H9 (cell line): Measurements from ENCODE around the gene CDR2L. TPM values are rescaled to one million over a fixed set of nuclear protein-coding genes. Genes with fewer than 3 reads are reported as not detected.

Experiments
- DNase-seq: peaks from one replicate; pipeline ENCODE4 v3.0.0-alpha.2; 2017
- H2AFZ ChIP-seq: one replicate; pipeline ENCODE4 v1.6.1; 2013; ENCODE audit warnings: mild to moderate bottlenecking, low read length, control low read depth, moderate library complexity
- H2AK5ac ChIP-seq: 2 replicates; pipeline ENCODE4 v1.6.1; 2013; ENCODE audit warnings: low read length, control low read depth, mixed read lengths; ENCODE audit not compliant: insufficient read length
- H2BK120ac ChIP-seq: one replicate; pipeline ENCODE4 v1.6.1; 2013; ENCODE audit warnings: low read depth, mild to moderate bottlenecking, low read length, control low read depth, inconsistent platforms; ENCODE audit not compliant: poor library complexity, severe bottlenecking
- H2BK12ac ChIP-seq: 2 replicates; pipeline ENCODE4 v1.6.1; 2013; ENCODE audit warnings: low read length, control low read depth, mixed read lengths, low read depth; ENCODE audit not compliant: insufficient read length
- H2BK15ac ChIP-seq: 2 replicates; pipeline ENCODE4 v1.6.1; 2013; ENCODE audit warnings: low read depth, low read length, control low read depth
- H2BK20ac ChIP-seq: one replicate; pipeline ENCODE4 v1.6.1; 2013; ENCODE audit warnings: low read depth, mild to moderate bottlenecking, low read length, control low read depth, inconsistent platforms; ENCODE audit not compliant: poor library complexity, severe bottlenecking
- H2BK5ac ChIP-seq: 2 replicates; pipeline ENCODE4 v1.6.1; 2013; ENCODE audit warnings: low read length, control low read depth, mixed read lengths; ENCODE audit not compliant: insufficient read length
- H3K14ac ChIP-seq: 2 replicates; pipeline ENCODE4 v1.6.1; 2013; ENCODE audit warnings: low read length, control low read depth; ENCODE audit not compliant: insufficient read depth
- H3K18ac ChIP-seq: 2 replicates; pipeline ENCODE4 v1.6.1; 2013; ENCODE audit warnings: low read depth, mild to moderate bottlenecking, mixed read lengths, low read length, control low read depth; ENCODE audit not compliant: insufficient read length
- H3K23ac ChIP-seq: 2 replicates; pipeline ENCODE4 v1.6.1; 2013; ENCODE audit warnings: low read length, control low read depth, mixed read lengths, low read depth; ENCODE audit not compliant: insufficient read length
- H3K23me2 ChIP-seq: 2 replicates; pipeline ENCODE4 v1.6.1; 2013; ENCODE audit warnings: low read depth, mild to moderate bottlenecking, mixed read lengths, low read length, control low read depth; ENCODE audit not compliant: insufficient read length, poor library complexity, severe bottlenecking
- H3K27ac ChIP-seq: 2 replicates; pipeline ENCODE4 v1.5.1; 2013; ENCODE audit warnings: low read length, control low read depth, mixed read lengths, low read depth; ENCODE audit not compliant: insufficient read length
- H3K27me3 ChIP-seq: 2 replicates; pipeline ENCODE4 v1.6.1; 2013; ENCODE audit warnings: low read length, control low read depth, inconsistent platforms; ENCODE audit not compliant: insufficient read depth
- H3K4ac ChIP-seq: 2 replicates; pipeline ENCODE4 v1.6.1; 2013; ENCODE audit warnings: low read depth, mild to moderate bottlenecking, control low read depth, inconsistent platforms, low read length, moderate library complexity
- H3K4me1 ChIP-seq: 2 replicates; pipeline ENCODE4 v1.6.1; 2013; ENCODE audit warnings: low read length, control low read depth, inconsistent platforms; ENCODE audit not compliant: insufficient read depth
- H3K4me2 ChIP-seq: 2 replicates; pipeline ENCODE4 v1.6.1; 2013; ENCODE audit warnings: low read length, control low read depth, mixed read lengths; ENCODE audit not compliant: insufficient read length, insufficient read depth
- H3K56ac ChIP-seq: 2 replicates; pipeline ENCODE4 v1.6.1; 2013; ENCODE audit warnings: low read depth, mild to moderate bottlenecking, mixed read lengths, low read length, control low read depth; ENCODE audit not compliant: insufficient read length
- H3K79me1 ChIP-seq: 2 replicates; pipeline ENCODE4 v1.6.1; 2013; ENCODE audit warnings: low read depth, mild to moderate bottlenecking, moderate library complexity, low read length, control low read depth, inconsistent platforms; ENCODE audit not compliant: insufficient read depth, poor library complexity, severe bottlenecking
- H3K79me2 ChIP-seq: 2 replicates; pipeline ENCODE4 v1.6.1; 2013; ENCODE audit warnings: low read length, control low read depth, inconsistent platforms; ENCODE audit not compliant: insufficient read depth
- H3K9ac ChIP-seq: 2 replicates; pipeline ENCODE4 v1.6.1; 2013; ENCODE audit warnings: low read length, control low read depth, mixed read lengths; ENCODE audit not compliant: insufficient read length; ENCODE audit errors: extremely low read depth
- H3K9me3 ChIP-seq: one replicate; pipeline ENCODE4 v1.6.1; 2013; ENCODE audit warnings: low read depth, low read length, inconsistent platforms; ENCODE audit not compliant: control insufficient read depth
- H3T11ph ChIP-seq: one replicate; pipeline ENCODE4 v1.6.1; 2013; ENCODE audit warnings: mild to moderate bottlenecking, low read length, control low read depth, inconsistent platforms
- H4K20me1 ChIP-seq: one replicate; pipeline ENCODE4 v1.6.1; 2013; ENCODE audit not compliant: control insufficient read depth, insufficient read length, insufficient read depth
- H4K5ac ChIP-seq: 2 replicates; pipeline ENCODE4 v1.6.1; 2013; ENCODE audit warnings: low read depth, mild to moderate bottlenecking, mixed read lengths, low read length, control low read depth; ENCODE audit not compliant: insufficient read length
- H4K8ac ChIP-seq: replicated peaks from 2 replicates; pipeline ENCODE4 v1.6.1; 2013; ENCODE audit warnings: low read length, control low read depth, mixed read lengths, low read depth; ENCODE audit not compliant: insufficient read length
- H4K91ac ChIP-seq: 2 replicates; pipeline ENCODE4 v1.6.1; 2013; ENCODE audit warnings: low read depth, mild to moderate bottlenecking, moderate library complexity, mixed read lengths, low read length, control low read depth; ENCODE audit not compliant: insufficient read length
- H3K27ac Mint-ChIP-seq, 3 experiments: 2 replicates in 2 of 3; 3 replicates in 1 of 3; pipeline ENCODE4 v1.8.0; 2020 to 2021; ENCODE audit warnings: mixed read lengths in 3 of 3, mild to moderate bottlenecking in 1 of 3, moderate library complexity in 1 of 3
- H3K27me3 Mint-ChIP-seq: 2 replicates; pipeline ENCODE4 v1.8.0; 2021; ENCODE audit warnings: low read depth, mild to moderate bottlenecking, moderate library complexity, mixed read lengths
- H3K36me3 Mint-ChIP-seq, 3 experiments: 2 replicates in 2 of 3; 3 replicates in 1 of 3; pipeline ENCODE4 v1.8.0; 2020 to 2021; ENCODE audit warnings: low read depth in 3 of 3, mixed read lengths in 3 of 3; ENCODE audit not compliant: insufficient read depth in 1 of 3
- H3K4me1 Mint-ChIP-seq, 2 experiments: 2 replicates each; pipeline ENCODE4 v1.8.0; 2020; ENCODE audit warnings: mixed read lengths in 2 of 2
- H3K4me3 Mint-ChIP-seq, 2 experiments: 2 replicates in 1 of 2; 3 replicates in 1 of 2; pipeline ENCODE4 v1.8.0; 2020 to 2021; ENCODE audit warnings: mild to moderate bottlenecking in 2 of 2, mixed read lengths in 2 of 2, moderate library complexity in 1 of 2
- H3K9me3 Mint-ChIP-seq, 2 experiments: 2 replicates in 1 of 2; 3 replicates in 1 of 2; pipeline ENCODE4 v1.8.0; 2020; ENCODE audit warnings: mild to moderate bottlenecking in 2 of 2, mixed read lengths in 2 of 2, moderate library complexity in 1 of 2
- CTCF ChIP-seq: fragments of 200-600 bp; sonication (generic); conservative IDR thresholded peaks from 3 replicates; pipeline ENCODE4 v1.8.0; 2021; ENCODE audit warnings: antibody characterized with exemption, mild to moderate bottlenecking
- WGBS: extraction: QIAGEN DNeasy Blood & Tissue Kit; methylation state at CpG from one replicate; pipeline ENCODE4 v1.1.7; 2013; ENCODE audit warnings: missing lambda C conversion rate, low lambda C conversion rate, mixed read lengths; ENCODE audit not compliant: insufficient read length; ENCODE audit errors: extremely low coverage; 5-methylcytosine and 5-hydroxymethylcytosine counted together
- total RNA-seq: library from RNA; stranded (reverse); gene quantifications from 2 replicates; pipeline ENCODE4 v1.2.1, GENCODE V29; 2021

Gene CDR2L
- total RNA-seq, 1 experiment from 2014 or later: 23.3 TPM

GRCh38 chr17:75013092-75013559 lies 25.7 kb downstream of the CDR2L start:
- DNase-seq: no peak
- H3K4ac ChIP-seq: no peak overlapping the region
- H3K4me2 ChIP-seq: peak overlapping the region; percentile 97
- no peaks in the 10 kb centered on the region for H3K79me2 ChIP-seq
- H3K9ac ChIP-seq: peak overlapping the region; percentile 95
- peak overlapping the region; percentile 99 for H3K14ac ChIP-seq
- H4K20me1 ChIP-seq: no peaks in the 10 kb centered on the region
- no peak overlapping the region for H4K91ac ChIP-seq
- H3K9me3 ChIP-seq: no peaks in the 10 kb centered on the region
- no peak overlapping the region for H3K23ac ChIP-seq
- no peak overlapping the region for H2AFZ ChIP-seq
- Mint-ChIP-seq H3K36me3 (peaks cover 6 to 20% (median 13%) of the 10 kb centered on the region in 3 experiments; a peak in 4 of 7 replicates), H3K4me1 (peaks cover 23 to 25% of the 10 kb centered on the region in 2 experiments), H3K27ac (peak overlapping the region; percentile 46 to 91 (median 81); a peak in 5 of 7 replicates), H3K4me3 (peak overlapping the region; percentile 87), H3K27me3 (no peaks in the 10 kb centered on the region; the same call in 1 of the 2 replicates), H3K9me3 (no peaks in the 10 kb centered on the region)
- H3T11ph ChIP-seq: no peak overlapping the region
- TF ChIP-seq CTCF: no peak
- no peaks in the 10 kb centered on the region; the same call in 1 of the 2 replicates for H3K4me1 ChIP-seq
- H2BK20ac ChIP-seq: no peak overlapping the region
- no peak overlapping the region for H2BK120ac ChIP-seq
- no peak overlapping the region for H4K8ac ChIP-seq
- peak overlapping the region; percentile 3 for H2BK12ac ChIP-seq
- peak overlapping the region; percentile 63 for H3K27ac ChIP-seq
- no peak overlapping the region for H2BK5ac ChIP-seq
- WGBS: no CpG with 5 or more reads among the region's 10 CpGs
- no peak overlapping the region for H2AK5ac ChIP-seq
- no peaks in the 10 kb centered on the region for H3K79me1 ChIP-seq
- peak overlapping the region; percentile 8 for H3K18ac ChIP-seq
- no peaks in the 10 kb centered on the region for H3K27me3 ChIP-seq
- H2BK15ac ChIP-seq: no peak overlapping the region
- peaks cover 10% of the 10 kb centered on the region for H3K23me2 ChIP-seq
- no peak overlapping the region for H4K5ac ChIP-seq
- no peak overlapping the region for H3K56ac ChIP-seq
